ENCODE data around the gene IFT88. TPM values are rescaled to one million over a fixed set of nuclear protein-coding genes. Genes with fewer than 3 reads are reported as not detected.

The IFT88 gene
- total RNA-seq, 1 experiment from 2014 or later, result 5.2 TPM

DNA sequence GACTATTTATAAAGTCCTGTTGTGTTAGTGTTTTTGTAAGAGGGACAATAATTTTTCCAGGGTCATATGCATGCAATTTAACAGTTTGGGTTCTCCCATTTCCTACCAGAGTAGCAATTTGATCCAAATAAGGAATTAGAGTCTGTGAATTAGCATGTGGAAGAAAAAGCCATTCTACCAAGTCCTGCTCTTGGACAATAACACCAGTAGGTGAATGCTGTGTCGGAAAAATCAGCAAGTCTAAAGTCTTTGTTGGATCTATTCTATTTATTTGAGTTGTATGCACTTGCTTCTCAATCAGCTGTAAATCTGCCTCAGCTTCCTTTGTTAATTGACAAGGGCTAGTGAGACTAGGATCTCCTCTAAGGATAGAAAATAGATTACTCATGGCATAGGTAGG, 115.1 kb downstream of the IFT88 start:
- H3K18ac ChIP-seq (ENCODE audit: insufficient read length, low read depth, low read length), result no peak overlapping the region
- Mint-ChIP-seq H3K27me3 (ENCODE audit: low read depth) (no peaks in the 10 kb centered on the region), H3K27ac (no peak overlapping the region), H3K9me3 (no peaks in the 10 kb centered on the region), H3K4me3 (no peak overlapping the region), H3K4me1 (peaks cover 53 to 59% of the 10 kb centered on the region in 2 experiments), H3K36me3 (ENCODE audit: insufficient read depth in 1 of 3, low read depth in 3 of 3) (no peaks in the 10 kb centered on the region)
- no peak overlapping the region for H3T11ph ChIP-seq (ENCODE audit: low read length)
- H4K8ac ChIP-seq (replicated peaks; ENCODE audit: insufficient read length, low read depth, low read length), result no peak overlapping the region
- H2BK20ac ChIP-seq (ENCODE audit: low read depth, low read length, poor library complexity, severe bottlenecking), result no peak overlapping the region
- no peak for DNase-seq
- no peak overlapping the region for H2BK120ac ChIP-seq (ENCODE audit: low read depth, low read length, poor library complexity, severe bottlenecking)
- no peaks in the 10 kb centered on the region for H3K4me1 ChIP-seq (ENCODE audit: insufficient read depth, low read length)
- H3K56ac ChIP-seq (ENCODE audit: insufficient read length, low read depth, low read length), result no peak overlapping the region
- TF ChIP-seq, protein P1, sequence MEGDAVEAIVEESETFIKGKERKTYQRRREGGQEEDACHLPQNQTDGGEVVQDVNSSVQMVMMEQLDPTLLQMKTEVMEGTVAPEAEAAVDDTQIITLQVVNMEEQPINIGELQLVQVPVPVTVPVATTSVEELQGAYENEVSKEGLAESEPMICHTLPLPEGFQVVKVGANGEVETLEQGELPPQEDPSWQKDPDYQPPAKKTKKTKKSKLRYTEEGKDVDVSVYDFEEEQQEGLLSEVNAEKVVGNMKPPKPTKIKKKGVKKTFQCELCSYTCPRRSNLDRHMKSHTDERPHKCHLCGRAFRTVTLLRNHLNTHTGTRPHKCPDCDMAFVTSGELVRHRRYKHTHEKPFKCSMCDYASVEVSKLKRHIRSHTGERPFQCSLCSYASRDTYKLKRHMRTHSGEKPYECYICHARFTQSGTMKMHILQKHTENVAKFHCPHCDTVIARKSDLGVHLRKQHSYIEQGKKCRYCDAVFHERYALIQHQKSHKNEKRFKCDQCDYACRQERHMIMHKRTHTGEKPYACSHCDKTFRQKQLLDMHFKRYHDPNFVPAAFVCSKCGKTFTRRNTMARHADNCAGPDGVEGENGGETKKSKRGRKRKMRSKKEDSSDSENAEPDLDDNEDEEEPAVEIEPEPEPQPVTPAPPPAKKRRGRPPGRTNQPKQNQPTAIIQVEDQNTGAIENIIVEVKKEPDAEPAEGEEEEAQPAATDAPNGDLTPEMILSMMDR (conservative IDR thresholded peaks at IDR 0.05), result no peak
- no peaks in the 10 kb centered on the region for H3K27me3 ChIP-seq (ENCODE audit: insufficient read depth, low read length)
- H3K23me2 ChIP-seq (ENCODE audit: insufficient read length, low read depth, low read length, poor library complexity, severe bottlenecking), result no peaks in the 10 kb centered on the region
- no peaks in the 10 kb centered on the region for H3K9me3 ChIP-seq (ENCODE audit: control insufficient read depth, low read depth, low read length)
- no peak overlapping the region for H2AK5ac ChIP-seq (ENCODE audit: insufficient read length, low read length)
- H3K4ac ChIP-seq (ENCODE audit: low read depth, low read length), result no peak overlapping the region
- H4K20me1 ChIP-seq (ENCODE audit: control insufficient read depth, insufficient read depth, insufficient read length), result no peaks in the 10 kb centered on the region
- H3K79me1 ChIP-seq (ENCODE audit: insufficient read depth, low read depth, low read length, poor library complexity, severe bottlenecking), result no peaks in the 10 kb centered on the region
- no peak overlapping the region for H2BK15ac ChIP-seq (ENCODE audit: low read depth, low read length)
- H3K14ac ChIP-seq (ENCODE audit: insufficient read depth, low read length), result no peak overlapping the region
- no peak overlapping the region for H2BK12ac ChIP-seq (ENCODE audit: insufficient read length, low read depth, low read length)
- H3K79me2 ChIP-seq (ENCODE audit: insufficient read depth, low read length), result no peaks in the 10 kb centered on the region
- H4K91ac ChIP-seq (ENCODE audit: insufficient read length, low read depth, low read length), result no peak overlapping the region
- no peak overlapping the region for H3K23ac ChIP-seq (ENCODE audit: insufficient read length, low read depth, low read length)
- no CpG with 5 or more reads among the region's 1 CpG for WGBS (ENCODE audit: extremely low coverage, insufficient read length, low lambda C conversion rate)
- H3K9ac ChIP-seq (ENCODE audit: extremely low read depth, insufficient read length, low read length), result no peak overlapping the region
- H3K27ac ChIP-seq (ENCODE audit: insufficient read length, low read depth, low read length), result no peak overlapping the region
- H2AFZ ChIP-seq (ENCODE audit: low read length), result no peak overlapping the region
- no peak overlapping the region for H3K4me2 ChIP-seq (ENCODE audit: insufficient read depth, insufficient read length, low read length)
- no peak overlapping the region for H2BK5ac ChIP-seq (ENCODE audit: insufficient read length, low read length)
- H4K5ac ChIP-seq (ENCODE audit: insufficient read length, low read depth, low read length), result no peak overlapping the region

All from H9 (cell line).